ENCODE measurements around the gene IFT122.
"Not testable (repeated sequence)": the region's sequence is repeated elsewhere in the genome, so short reads cannot be mapped to it uniquely, and the experiment has no call there.

The IFT122 gene

DNA sequence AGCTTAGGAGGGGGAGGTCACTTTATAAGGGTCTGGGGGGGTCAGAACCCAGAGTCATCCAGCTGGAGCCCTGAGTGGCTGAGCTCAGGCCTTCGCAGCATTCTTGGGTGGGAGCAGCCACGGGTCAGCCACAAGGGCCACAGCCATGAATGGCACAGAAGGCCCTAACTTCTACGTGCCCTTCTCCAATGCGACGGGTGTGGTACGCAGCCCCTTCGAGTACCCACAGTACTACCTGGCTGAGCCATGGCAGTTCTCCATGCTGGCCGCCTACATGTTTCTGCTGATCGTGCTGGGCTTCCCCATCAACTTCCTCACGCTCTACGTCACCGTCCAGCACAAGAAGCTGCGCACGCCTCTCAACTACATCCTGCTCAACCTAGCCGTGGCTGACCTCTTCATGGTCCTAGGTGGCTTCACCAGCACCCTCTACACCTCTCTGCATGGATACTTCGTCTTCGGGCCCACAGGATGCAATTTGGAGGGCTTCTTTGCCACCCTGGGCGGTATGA is 88.6 kb downstream of the IFT122 start, which contains the start of gene RHO:
TSS of gene RHO (plus strand) at position 51 of the 512 bp plus-strand sequence. CDS start at position 146, 95 bp downstream.
- no peak for FAIRE-seq
- no peak for DNase-seq (ENCODE audit: extremely low spot score, insufficient read length, low read depth)

DNA sequence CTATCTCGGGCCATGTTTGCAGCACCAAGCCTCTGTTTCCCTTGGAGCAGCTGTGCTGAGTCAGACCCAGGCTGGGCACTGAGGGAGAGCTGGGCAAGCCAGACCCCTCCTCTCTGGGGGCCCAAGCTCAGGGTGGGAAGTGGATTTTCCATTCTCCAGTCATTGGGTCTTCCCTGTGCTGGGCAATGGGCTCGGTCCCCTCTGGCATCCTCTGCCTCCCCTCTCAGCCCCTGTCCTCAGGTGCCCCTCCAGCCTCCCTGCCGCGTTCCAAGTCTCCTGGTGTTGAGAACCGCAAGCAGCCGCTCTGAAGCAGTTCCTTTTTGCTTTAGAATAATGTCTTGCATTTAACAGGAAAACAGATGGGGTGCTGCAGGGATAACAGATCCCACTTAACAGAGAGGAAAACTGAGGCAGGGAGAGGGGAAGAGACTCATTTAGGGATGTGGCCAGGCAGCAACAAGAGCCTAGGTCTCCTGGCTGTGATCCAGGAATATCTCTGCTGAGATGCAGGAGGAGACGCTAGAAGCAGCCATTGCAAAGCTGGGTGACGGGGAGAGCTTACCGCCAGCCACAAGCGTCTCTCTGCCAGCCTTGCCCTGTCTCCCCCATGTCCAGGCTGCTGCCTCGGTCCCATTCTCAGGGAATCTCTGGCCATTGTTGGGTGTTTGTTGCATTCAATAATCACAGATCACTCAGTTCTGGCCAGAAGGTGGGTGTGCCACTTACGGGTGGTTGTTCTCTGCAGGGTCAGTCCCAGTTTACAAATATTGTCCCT is 89.6 kb downstream of the IFT122 start:
- no peak for DNase-seq (ENCODE audit: extremely low spot score, insufficient read length, low read depth)
- FAIRE-seq, result no peak

DNA sequence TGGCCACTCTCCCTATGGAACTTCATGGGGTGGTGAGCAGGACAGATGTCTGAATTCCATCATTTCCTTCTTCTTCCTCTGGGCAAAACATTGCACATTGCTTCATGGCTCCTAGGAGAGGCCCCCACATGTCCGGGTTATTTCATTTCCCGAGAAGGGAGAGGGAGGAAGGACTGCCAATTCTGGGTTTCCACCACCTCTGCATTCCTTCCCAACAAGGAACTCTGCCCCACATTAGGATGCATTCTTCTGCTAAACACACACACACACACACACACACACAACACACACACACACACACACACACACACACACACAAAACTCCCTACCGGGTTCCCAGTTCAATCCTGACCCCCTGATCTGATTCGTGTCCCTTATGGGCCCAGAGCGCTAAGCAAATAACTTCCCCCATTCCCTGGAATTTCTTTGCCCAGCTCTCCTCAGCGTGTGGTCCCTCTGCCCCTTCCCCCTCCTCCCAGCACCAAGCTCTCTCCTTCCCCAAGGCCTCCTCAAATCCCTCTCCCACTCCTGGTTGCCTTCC is 90.3 kb downstream of the IFT122 start:
- DNase-seq (ENCODE audit: extremely low spot score, insufficient read length, low read depth) (no peak), FAIRE-seq (no peak)

- DNase-seq (ENCODE audit: extremely low spot score, insufficient read length, low read depth) (no peak), FAIRE-seq (no peak)
Observed at GRCh38 chr3:129530821-129531220, 90.8 kb downstream of the IFT122 start.

DNA sequence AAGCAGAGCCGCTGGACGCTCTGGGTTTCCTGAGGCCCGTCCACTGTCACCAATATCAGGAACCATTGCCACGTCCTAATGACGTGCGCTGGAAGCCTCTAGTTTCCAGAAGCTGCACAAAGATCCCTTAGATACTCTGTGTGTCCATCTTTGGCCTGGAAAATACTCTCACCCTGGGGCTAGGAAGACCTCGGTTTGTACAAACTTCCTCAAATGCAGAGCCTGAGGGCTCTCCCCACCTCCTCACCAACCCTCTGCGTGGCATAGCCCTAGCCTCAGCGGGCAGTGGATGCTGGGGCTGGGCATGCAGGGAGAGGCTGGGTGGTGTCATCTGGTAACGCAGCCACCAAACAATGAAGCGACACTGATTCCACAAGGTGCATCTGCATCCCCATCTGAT is 91.7 kb downstream of the IFT122 start:
- FAIRE-seq, result no peak

DNA sequence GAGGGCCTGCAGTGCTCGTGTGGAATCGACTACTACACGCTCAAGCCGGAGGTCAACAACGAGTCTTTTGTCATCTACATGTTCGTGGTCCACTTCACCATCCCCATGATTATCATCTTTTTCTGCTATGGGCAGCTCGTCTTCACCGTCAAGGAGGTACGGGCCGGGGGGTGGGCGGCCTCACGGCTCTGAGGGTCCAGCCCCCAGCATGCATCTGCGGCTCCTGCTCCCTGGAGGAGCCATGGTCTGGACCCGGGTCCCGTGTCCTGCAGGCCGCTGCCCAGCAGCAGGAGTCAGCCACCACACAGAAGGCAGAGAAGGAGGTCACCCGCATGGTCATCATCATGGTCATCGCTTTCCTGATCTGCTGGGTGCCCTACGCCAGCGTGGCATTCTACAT is 92.2 kb downstream of the IFT122 start:
- FAIRE-seq (no peak), DNase-seq (ENCODE audit: extremely low spot score, insufficient read length, low read depth) (no peak)

More for the DNA sequence above, 91.7 kb downstream of the IFT122 start:
- no peak for DNase-seq (ENCODE audit: extremely low spot score, insufficient read length, low read depth)

DNA sequence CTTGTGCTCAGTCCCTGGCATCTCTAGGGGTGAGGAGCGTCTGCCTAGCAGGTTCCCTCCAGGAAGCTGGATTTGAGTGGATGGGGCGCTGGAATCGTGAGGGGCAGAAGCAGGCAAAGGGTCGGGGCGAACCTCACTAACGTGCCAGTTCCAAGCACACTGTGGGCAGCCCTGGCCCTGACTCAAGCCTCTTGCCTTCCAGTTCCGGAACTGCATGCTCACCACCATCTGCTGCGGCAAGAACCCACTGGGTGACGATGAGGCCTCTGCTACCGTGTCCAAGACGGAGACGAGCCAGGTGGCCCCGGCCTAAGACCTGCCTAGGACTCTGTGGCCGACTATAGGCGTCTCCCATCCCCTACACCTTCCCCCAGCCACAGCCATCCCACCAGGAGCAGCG is 93.4 kb downstream of the IFT122 start:
- DNase-seq (ENCODE audit: extremely low spot score, insufficient read length, low read depth) (no peak), FAIRE-seq (no peak)

GRCh38 chr3:129534428-129535027 is 94.5 kb downstream of the IFT122 start:
- DNase-seq (ENCODE audit: extremely low spot score, insufficient read length, low read depth), result no peak

GRCh38 chr3:129535075-129535474 is 95.1 kb downstream of the IFT122 start:
- DNase-seq (ENCODE audit: extremely low spot score, insufficient read length, low read depth), result no peak
- FAIRE-seq, result no peak

More at GRCh38 chr3:129534428-129535027, 94.5 kb downstream of the IFT122 start:
- no peak for FAIRE-seq

- DNase-seq (ENCODE audit: extremely low spot score, insufficient read length, low read depth) (no peak), FAIRE-seq (no peak)
Observed at GRCh38 chr3:129536374-129536667, 96.3 kb downstream of the IFT122 start.

DNA sequence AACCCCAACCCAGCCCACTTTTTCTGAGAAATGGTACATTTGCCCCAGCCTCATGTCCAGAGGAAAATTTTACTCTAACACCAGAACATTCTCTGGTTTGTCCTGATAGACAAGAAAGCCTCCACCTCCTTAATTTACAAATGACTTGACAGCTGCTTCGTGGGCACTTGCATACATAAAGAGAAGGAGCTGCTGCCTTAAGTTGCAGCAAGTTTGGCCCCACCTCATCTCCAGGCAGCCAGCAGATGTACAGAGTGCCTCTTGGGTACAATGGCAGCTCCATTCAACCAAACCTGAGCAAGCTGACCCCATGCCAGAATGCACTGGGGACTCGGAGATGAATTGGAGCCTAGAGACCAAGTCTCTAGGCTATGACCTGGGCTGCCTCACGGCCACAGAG is 96.8 kb downstream of the IFT122 start:
- DNase-seq (ENCODE audit: extremely low spot score, insufficient read length, low read depth) (no peak), FAIRE-seq (no peak)

DNA sequence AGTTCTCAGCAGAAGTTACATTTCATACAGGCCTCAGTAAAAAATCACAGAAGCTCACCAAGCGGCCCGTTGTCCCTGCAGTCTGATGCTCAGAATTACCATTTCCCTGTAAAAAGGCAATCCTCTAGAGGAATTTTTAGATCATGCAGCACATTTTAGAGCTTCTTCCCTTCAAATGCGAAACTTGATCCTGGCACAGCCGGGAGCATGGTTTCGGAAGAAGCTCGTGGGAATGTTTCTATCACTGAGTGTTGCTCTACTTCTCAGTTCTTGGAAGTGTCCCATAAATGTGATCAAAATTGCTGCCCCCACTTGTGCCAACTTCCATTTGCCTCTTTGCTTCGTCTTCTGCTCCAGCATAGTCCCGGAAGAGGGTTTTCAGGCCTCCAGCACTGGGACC is 99.2 kb downstream of the IFT122 start:
- DNase-seq (ENCODE audit: extremely low spot score, insufficient read length, low read depth) (no peak), FAIRE-seq (no peak)

DNA sequence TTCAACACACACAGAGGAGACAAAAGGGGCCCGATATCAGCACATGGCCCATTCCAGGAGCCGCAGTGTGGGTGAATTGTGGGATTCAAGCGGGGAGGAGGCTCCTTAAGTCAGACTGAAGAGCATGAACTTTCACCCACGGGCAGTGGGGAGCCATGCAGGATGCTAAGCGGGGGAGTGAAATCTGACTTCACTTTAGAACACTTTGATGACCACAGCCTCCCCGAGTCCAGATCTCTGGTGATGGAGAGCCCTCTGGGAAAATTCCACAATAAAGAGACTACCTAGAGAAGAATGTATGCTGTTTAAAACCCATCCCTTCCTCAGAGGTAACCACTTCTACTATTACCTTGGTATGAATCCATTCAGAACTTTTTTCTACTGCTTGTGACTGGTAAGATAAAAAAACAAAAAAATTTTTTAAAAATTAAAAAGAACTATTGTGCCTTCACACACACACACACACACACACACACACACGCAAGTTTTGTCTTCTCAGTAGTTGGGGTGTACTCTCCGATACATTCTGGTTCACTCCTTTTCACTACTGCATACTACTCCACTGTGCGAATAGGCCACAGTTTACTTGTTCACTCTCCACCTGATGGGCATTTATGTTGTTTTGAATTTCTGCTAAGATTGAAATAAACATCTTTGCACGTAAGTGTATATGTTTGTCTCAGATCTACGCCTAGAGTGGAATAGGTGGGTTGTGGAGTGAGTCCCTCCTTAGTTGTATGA is 100.9 kb downstream of the IFT122 start:
- no peak for FAIRE-seq
- DNase-seq (ENCODE audit: extremely low spot score, insufficient read length, low read depth), result no peak

GRCh38 chr3:129542747-129543146 is 102.7 kb downstream of the IFT122 start:
- FAIRE-seq, result no peak

DNA sequence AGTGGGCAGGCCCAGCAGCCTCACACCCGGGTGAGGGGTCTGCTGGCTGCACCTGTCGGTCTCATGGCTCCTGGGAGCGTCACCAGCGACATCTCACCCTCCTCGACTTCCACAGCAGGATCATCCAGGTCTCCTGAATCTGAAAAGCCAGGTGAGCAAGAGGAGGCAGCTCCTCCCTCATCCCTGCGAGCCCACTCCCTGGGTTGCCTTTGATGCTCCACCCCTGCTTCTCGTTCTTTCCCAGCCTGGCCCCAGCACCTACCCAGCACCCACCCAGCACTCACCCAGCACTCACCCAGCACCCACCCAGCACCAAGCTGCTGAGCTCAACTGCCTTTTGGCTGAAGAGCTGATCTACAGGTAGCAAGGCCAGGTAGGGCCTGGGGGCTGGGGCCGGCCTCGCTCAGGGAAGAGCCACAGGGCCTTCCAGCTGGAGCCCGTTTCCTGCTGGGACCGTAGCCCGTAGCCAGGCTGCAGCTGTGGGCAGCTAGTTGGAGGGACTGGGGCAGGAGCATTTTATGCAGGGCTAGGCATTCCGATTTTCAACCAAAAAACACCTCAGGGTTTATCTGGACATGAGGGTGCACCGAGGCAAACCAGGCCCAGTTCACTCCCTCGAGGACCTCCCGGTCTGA is 103.2 kb downstream of the IFT122 start, which contains the start of gene H1-8:
TSS of gene H1-8 (plus strand) at position 20 of the 635 bp plus-strand sequence. CDS start at position 64, 44 bp downstream.
- FAIRE-seq, result no peak

More at GRCh38 chr3:129542747-129543146, 102.7 kb downstream of the IFT122 start:
- DNase-seq (ENCODE audit: extremely low spot score, insufficient read length, low read depth), result no peak

DNA sequence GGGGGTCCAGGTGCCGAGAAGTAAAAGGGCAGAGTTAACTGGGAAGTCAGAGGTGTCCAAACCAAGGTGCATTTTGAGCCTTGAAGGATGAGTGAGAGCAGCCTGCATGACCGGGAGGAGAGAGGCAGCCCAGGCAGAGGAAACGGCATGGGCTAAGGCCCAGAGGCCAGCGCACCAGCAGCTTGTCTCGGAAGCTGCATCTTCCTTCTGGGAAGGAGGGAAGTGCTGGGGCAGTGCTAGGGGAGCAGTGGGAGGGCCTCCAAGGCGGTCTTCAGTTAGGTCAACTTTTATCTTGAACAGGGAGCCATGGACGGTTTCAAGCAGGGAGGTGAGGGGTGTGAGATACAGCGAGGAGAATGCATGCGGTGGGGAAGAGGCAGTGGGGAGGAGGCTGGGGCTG is 104.0 kb downstream of the IFT122 start:
- FAIRE-seq (no peak), DNase-seq (ENCODE audit: extremely low spot score, insufficient read length, low read depth) (no peak)

More for the DNA sequence above, 103.2 kb downstream of the IFT122 start, which contains the start of gene H1-8:
- DNase-seq (ENCODE audit: extremely low spot score, insufficient read length, low read depth), result no peak

- FAIRE-seq; DNase-seq (ENCODE audit: extremely low spot score, insufficient read length, low read depth): not testable (repeated sequence)
Observed at GRCh38 chr3:129545951-129546350, 105.9 kb downstream of the IFT122 start.

- DNase-seq (ENCODE audit: extremely low spot score, insufficient read length, low read depth) (no peak), FAIRE-seq (no peak)
Observed at GRCh38 chr3:129547241-129547640, 107.2 kb downstream of the IFT122 start.

- FAIRE-seq (no peak), DNase-seq (ENCODE audit: extremely low spot score, insufficient read length, low read depth) (no peak)
Observed at GRCh38 chr3:129548104-129548965, 108.3 kb downstream of the IFT122 start.

Measured in GM18507 (cell line).